ENCODE data around the gene TBL1X.

The TBL1X gene

DNA sequence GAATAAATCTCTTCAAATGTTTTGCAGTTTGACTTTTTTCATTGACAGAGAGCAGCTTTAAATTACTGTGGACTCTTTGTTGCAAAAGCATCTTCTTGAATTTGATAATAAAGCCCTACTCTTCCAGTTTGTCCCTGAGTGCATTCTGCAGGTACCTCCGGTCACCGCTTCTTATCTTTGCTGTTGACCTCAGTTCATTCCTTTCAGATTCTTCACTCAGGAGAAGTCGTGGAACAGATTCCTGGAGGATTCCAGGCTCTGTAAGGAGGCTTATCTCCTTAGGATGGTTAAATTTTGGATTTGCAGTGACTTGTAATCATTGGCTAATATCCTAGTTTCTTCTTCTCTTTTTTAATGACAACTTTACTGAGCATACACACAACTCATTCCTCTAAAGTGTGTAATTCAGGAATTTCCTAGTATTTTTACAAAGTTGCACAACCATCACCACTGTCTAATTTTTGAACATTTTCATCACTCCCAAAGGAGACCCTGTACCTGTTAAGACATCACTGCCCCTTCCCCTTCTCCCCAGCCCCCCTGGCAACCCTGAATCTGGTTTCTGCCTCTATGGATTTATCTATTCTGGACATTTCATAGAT is 22.0 kb downstream of the TBL1X start:
- H3K27ac ChIP-seq (replicated peaks; ENCODE audit: low read length) = no peak overlapping the region
- H3K4me3 ChIP-seq (ENCODE audit: low read length in 2 of 2) = no peak overlapping the region
- no peak overlapping the region for H3K4me2 ChIP-seq (ENCODE audit: insufficient read depth, low read length, poor library complexity, severe bottlenecking)
- H3K18ac ChIP-seq (ENCODE audit: low read length) = no peak overlapping the region
- H4K91ac ChIP-seq (ENCODE audit: low read depth, low read length, poor library complexity) = no peak overlapping the region
- no peaks in the 10 kb centered on the region for H3K27me3 ChIP-seq (ENCODE audit: control insufficient read depth in 3 of 3, insufficient read depth in 3 of 3, low read depth in 1 of 3, low read length in 3 of 3)
- no peak overlapping the region for H2BK120ac ChIP-seq (ENCODE audit: low read depth, low read length)
- H2BK15ac ChIP-seq (ENCODE audit: low read length) = no peak overlapping the region
- H3K9ac ChIP-seq (ENCODE audit: low read depth, low read length, poor library complexity) = no peak overlapping the region
- no peak overlapping the region for H2BK5ac ChIP-seq (ENCODE audit: low read length)
- H3K9me3 ChIP-seq (replicated peaks in 1 of 2; ENCODE audit: control insufficient read depth in 2 of 2, insufficient read depth in 1 of 2, low read depth in 1 of 2, low read length in 2 of 2) = no peaks in the 10 kb centered on the region
- H2AFZ ChIP-seq (ENCODE audit: low read length) = no peak overlapping the region
- no CpG with 5 or more reads among the region's 3 CpGs for WGBS, 2 donors (ENCODE audit: extremely low coverage in 2 of 2, insufficient read length in 2 of 2, insufficient replicate concordance in 1 of 2)
- no peak overlapping the region for H3K23ac ChIP-seq (ENCODE audit: low read depth, low read length, poor library complexity)
- DNase-seq (ENCODE audit: low spot score) = no peak
- H2BK12ac ChIP-seq (ENCODE audit: low read length) = no peak overlapping the region
- no peaks in the 10 kb centered on the region for H3K4me1 ChIP-seq (ENCODE audit: control insufficient read depth in 2 of 2, insufficient read depth in 1 of 2, low read depth in 1 of 2, low read length in 2 of 2)
- no peak overlapping the region for H3K14ac ChIP-seq (ENCODE audit: low read length)
- H3K79me1 ChIP-seq (ENCODE audit: low read depth, low read length) = no peaks in the 10 kb centered on the region
- H2AK5ac ChIP-seq (ENCODE audit: low read depth, low read length) = no peak overlapping the region
- no peak overlapping the region for H4K8ac ChIP-seq (ENCODE audit: low read depth, low read length)
- H3K4ac ChIP-seq (ENCODE audit: low read length) = no peak overlapping the region
- no peaks in the 10 kb centered on the region for H3K36me3 ChIP-seq (replicated peaks in 1 of 2; ENCODE audit: control insufficient read depth in 2 of 2, insufficient read depth in 2 of 2, low read length in 2 of 2)

DNA sequence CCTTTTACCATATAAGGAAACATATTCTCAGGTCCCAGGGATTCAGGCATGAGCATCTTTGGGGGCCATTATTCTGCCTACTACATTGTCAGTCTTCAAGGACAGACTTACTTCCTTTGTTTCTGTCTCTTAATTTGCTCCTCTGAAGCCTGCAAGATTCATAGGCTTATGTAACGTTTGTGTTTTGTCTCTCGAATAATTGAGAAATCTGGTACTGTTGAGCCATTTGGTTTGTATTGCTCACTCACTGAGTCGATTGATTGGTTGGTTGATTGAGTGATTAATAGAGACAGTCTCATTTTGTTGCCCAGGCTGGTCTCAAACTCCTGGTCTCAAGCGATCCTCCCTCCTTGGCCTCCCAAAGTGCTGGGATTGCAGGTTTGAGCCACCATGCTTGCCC is 23.7 kb downstream of the TBL1X start:
- no peak for DNase-seq (ENCODE audit: low spot score)
- Histone ChIP-seq H2BK15ac (ENCODE audit: low read length) (no peak overlapping the region), H2BK120ac (ENCODE audit: low read depth, low read length) (no peak overlapping the region), H3K14ac (ENCODE audit: low read length) (no peak overlapping the region), H3K9me3 (replicated peaks in 1 of 2; ENCODE audit: control insufficient read depth in 2 of 2, insufficient read depth in 1 of 2, low read depth in 1 of 2, low read length in 2 of 2) (no peaks in the 10 kb centered on the region), H3K4me3 (ENCODE audit: low read length in 2 of 2) (no peak overlapping the region), H3K4me1 (ENCODE audit: control insufficient read depth in 2 of 2, insufficient read depth in 1 of 2, low read depth in 1 of 2, low read length in 2 of 2) (no peaks in the 10 kb centered on the region), H3K23ac (ENCODE audit: low read depth, low read length, poor library complexity) (no peak overlapping the region), H4K91ac (ENCODE audit: low read depth, low read length, poor library complexity) (no peak overlapping the region), H3K4me2 (ENCODE audit: insufficient read depth, low read length, poor library complexity, severe bottlenecking) (no peak overlapping the region), H2BK12ac (ENCODE audit: low read length) (no peak overlapping the region), H3K27ac (replicated peaks; ENCODE audit: low read length) (no peak overlapping the region), H2AK5ac (ENCODE audit: low read depth, low read length) (no peak overlapping the region), H3K18ac (ENCODE audit: low read length) (no peak overlapping the region), H3K4ac (ENCODE audit: low read length) (no peak overlapping the region), H3K9ac (ENCODE audit: low read depth, low read length, poor library complexity) (no peak overlapping the region), H2AFZ (ENCODE audit: low read length) (no peak overlapping the region), H3K36me3 (replicated peaks in 1 of 2; ENCODE audit: control insufficient read depth in 2 of 2, insufficient read depth in 2 of 2, low read length in 2 of 2) (no peaks in the 10 kb centered on the region), H4K8ac (ENCODE audit: low read depth, low read length) (no peak overlapping the region), H3K27me3 (ENCODE audit: control insufficient read depth in 3 of 3, insufficient read depth in 3 of 3, low read depth in 1 of 3, low read length in 3 of 3) (no peaks in the 10 kb centered on the region), H2BK5ac (ENCODE audit: low read length) (no peak overlapping the region), H3K79me1 (ENCODE audit: low read depth, low read length) (no peaks in the 10 kb centered on the region)
- no CpG with 5 or more reads among the region's 4 CpGs for WGBS, 2 donors (ENCODE audit: extremely low coverage in 2 of 2, insufficient read length in 2 of 2, insufficient replicate concordance in 1 of 2)

DNA sequence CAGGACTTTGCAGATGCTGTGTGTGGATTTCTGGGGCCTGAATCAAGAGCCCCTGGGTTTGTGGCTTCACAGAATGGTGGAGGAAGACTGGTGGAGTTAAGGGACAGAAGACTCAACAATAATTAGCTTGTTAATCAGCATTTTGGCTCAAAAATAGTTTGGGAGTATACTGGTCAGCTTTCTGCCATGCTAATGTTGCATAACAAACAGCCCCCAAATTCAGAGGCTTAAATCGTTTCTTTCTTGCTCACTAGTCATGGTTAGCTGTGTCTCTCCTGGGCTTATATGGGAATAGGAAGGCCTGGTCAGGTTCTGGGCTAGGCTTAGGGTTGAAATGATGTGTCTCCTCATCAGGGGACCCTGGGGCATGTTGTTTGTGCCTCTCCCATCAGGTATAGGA is 24.4 kb downstream of the TBL1X start:
- Histone ChIP-seq H3K4me2 (ENCODE audit: insufficient read depth, low read length, poor library complexity, severe bottlenecking) (no peak overlapping the region), H3K4ac (ENCODE audit: low read length) (no peak overlapping the region), H2BK15ac (ENCODE audit: low read length) (no peak overlapping the region), H3K14ac (ENCODE audit: low read length) (no peak overlapping the region), H2AFZ (ENCODE audit: low read length) (no peak overlapping the region), H3K23ac (ENCODE audit: low read depth, low read length, poor library complexity) (no peak overlapping the region), H3K4me1 (ENCODE audit: control insufficient read depth in 2 of 2, insufficient read depth in 1 of 2, low read depth in 1 of 2, low read length in 2 of 2) (no peaks in the 10 kb centered on the region), H3K27ac (replicated peaks; ENCODE audit: low read length) (no peak overlapping the region), H3K36me3 (replicated peaks in 1 of 2; ENCODE audit: control insufficient read depth in 2 of 2, insufficient read depth in 2 of 2, low read length in 2 of 2) (no peaks in the 10 kb centered on the region), H3K18ac (ENCODE audit: low read length) (no peak overlapping the region), H2BK12ac (ENCODE audit: low read length) (no peak overlapping the region), H2BK5ac (ENCODE audit: low read length) (no peak overlapping the region), H4K8ac (ENCODE audit: low read depth, low read length) (no peak overlapping the region), H3K9ac (ENCODE audit: low read depth, low read length, poor library complexity) (no peak overlapping the region), H3K9me3 (replicated peaks in 1 of 2; ENCODE audit: control insufficient read depth in 2 of 2, insufficient read depth in 1 of 2, low read depth in 1 of 2, low read length in 2 of 2) (no peaks in the 10 kb centered on the region), H3K4me3 (ENCODE audit: low read length in 2 of 2) (no peak overlapping the region), H2AK5ac (ENCODE audit: low read depth, low read length) (no peak overlapping the region), H2BK120ac (ENCODE audit: low read depth, low read length) (no peak overlapping the region), H3K79me1 (ENCODE audit: low read depth, low read length) (no peaks in the 10 kb centered on the region), H3K27me3 (ENCODE audit: control insufficient read depth in 3 of 3, insufficient read depth in 3 of 3, low read depth in 1 of 3, low read length in 3 of 3) (no peaks in the 10 kb centered on the region), H4K91ac (ENCODE audit: low read depth, low read length, poor library complexity) (no peak overlapping the region)
- WGBS, 2 donors (ENCODE audit: extremely low coverage in 2 of 2, insufficient read length in 2 of 2, insufficient replicate concordance in 1 of 2) = no CpG with 5 or more reads among the region's 1 CpG
- DNase-seq (ENCODE audit: low spot score) = no peak

DNA sequence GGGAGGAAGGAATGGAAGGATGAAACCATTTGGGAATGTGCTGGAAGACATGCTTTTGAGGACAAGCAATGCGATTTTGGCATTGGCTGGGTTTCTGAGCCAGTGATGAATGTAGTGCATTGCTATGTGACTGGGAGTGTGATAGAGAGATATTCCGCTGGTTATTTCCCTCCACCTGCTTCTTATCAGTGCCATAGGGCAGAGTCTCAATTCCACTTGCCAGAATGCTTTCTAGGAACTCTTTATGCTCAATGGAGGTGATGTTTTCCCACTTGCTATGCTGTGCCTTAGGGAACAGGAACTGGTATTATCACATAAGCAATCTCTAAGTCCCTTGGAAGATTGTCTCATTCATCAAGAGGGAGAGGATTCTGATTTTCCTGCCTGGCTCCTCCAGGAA is 28.0 kb downstream of the TBL1X start:
- no peak overlapping the region for H3K4me3 ChIP-seq (ENCODE audit: low read length in 2 of 2)
- no peak overlapping the region for H3K23ac ChIP-seq (ENCODE audit: low read depth, low read length, poor library complexity)
- no peak overlapping the region for H2BK12ac ChIP-seq (ENCODE audit: low read length)
- DNase-seq (ENCODE audit: low spot score) = no peak
- no peak overlapping the region for H3K14ac ChIP-seq (ENCODE audit: low read length)
- H4K8ac ChIP-seq (ENCODE audit: low read depth, low read length) = no peak overlapping the region
- H4K91ac ChIP-seq (ENCODE audit: low read depth, low read length, poor library complexity) = no peak overlapping the region
- H3K36me3 ChIP-seq (replicated peaks in 1 of 2; ENCODE audit: control insufficient read depth in 2 of 2, insufficient read depth in 2 of 2, low read length in 2 of 2) = peaks cover 2 to 3% of the 10 kb centered on the region in 2 donors
- H3K18ac ChIP-seq (ENCODE audit: low read length) = no peak overlapping the region
- no peaks in the 10 kb centered on the region for H3K79me1 ChIP-seq (ENCODE audit: low read depth, low read length)
- WGBS, 2 donors (ENCODE audit: extremely low coverage in 2 of 2, insufficient read length in 2 of 2, insufficient replicate concordance in 1 of 2) = no CpG with 5 or more reads among the region's 2 CpGs
- H3K4ac ChIP-seq (ENCODE audit: low read length) = no peak overlapping the region
- no peak overlapping the region for H3K27ac ChIP-seq (replicated peaks; ENCODE audit: low read length)
- H2AK5ac ChIP-seq (ENCODE audit: low read depth, low read length) = no peak overlapping the region
- no peak overlapping the region for H3K4me2 ChIP-seq (ENCODE audit: insufficient read depth, low read length, poor library complexity, severe bottlenecking)
- no peaks in the 10 kb centered on the region for H3K27me3 ChIP-seq (ENCODE audit: control insufficient read depth in 3 of 3, insufficient read depth in 3 of 3, low read depth in 1 of 3, low read length in 3 of 3)
- no peak overlapping the region for H2BK5ac ChIP-seq (ENCODE audit: low read length)
- H3K9ac ChIP-seq (ENCODE audit: low read depth, low read length, poor library complexity) = no peak overlapping the region
- no peak overlapping the region for H2BK120ac ChIP-seq (ENCODE audit: low read depth, low read length)
- H2BK15ac ChIP-seq (ENCODE audit: low read length) = no peak overlapping the region
- no peak overlapping the region for H2AFZ ChIP-seq (ENCODE audit: low read length)
- peaks cover 0 to 3% of the 10 kb centered on the region in 2 donors for H3K4me1 ChIP-seq (ENCODE audit: control insufficient read depth in 2 of 2, insufficient read depth in 1 of 2, low read depth in 1 of 2, low read length in 2 of 2)
- no peaks in the 10 kb centered on the region for H3K9me3 ChIP-seq (replicated peaks in 1 of 2; ENCODE audit: control insufficient read depth in 2 of 2, insufficient read depth in 1 of 2, low read depth in 1 of 2, low read length in 2 of 2)

All from neuronal stem cell (in vitro differentiated cells).